GM19455 (cell line): Measurements from ENCODE around the gene PTBP2.

Experiments used
- ATAC-seq: cut with Tn5 transposase; IDR thresholded peaks from one replicate; pipeline ENCODE4 v1.9.1; 2021; ENCODE audit not compliant: unreplicated experiment

Gene PTBP2

GRCh38 chr1:96820107-96820506 lies 98.5 kb downstream of the PTBP2 start:
- no peak for ATAC-seq

DNA sequence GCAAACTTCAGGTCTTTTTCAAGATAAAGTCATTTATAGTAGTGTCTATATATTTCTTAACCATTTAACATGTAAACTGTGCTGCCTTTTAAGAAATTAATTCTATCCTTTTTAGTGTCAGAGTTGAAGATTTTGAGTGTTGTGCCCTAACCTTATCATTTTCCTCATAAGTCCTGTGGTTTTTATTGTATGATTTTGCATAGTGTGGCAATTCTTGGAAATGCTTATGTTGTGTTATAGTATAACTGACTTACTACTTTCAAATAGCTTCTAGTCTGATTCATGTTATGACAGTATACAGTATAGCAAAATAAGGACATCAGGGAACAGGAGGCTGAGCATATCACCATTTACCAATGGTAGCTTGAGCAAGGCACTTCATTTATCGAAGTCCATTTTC lies 99.1 kb downstream of the PTBP2 start:
- ATAC-seq = no peak

DNA sequence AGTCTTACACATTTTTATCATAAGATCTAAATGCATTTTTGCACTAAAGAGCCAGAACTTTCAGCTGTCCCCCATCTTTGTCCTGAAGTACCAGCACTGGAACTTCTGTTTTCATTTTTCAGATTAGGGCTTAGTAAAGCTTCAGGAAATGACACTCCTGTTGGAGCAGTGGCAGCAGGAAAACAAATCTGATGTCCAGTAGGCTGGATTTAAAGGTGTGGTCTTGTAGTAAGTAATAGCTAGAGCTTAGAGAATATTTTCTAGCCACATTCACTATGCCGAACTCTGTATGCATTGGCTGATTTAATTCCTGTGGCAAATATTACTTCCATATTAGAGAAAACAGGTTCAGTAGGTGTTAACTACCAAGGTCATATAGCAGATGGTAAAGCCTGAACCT lies 103.6 kb downstream of the PTBP2 start:
- ATAC-seq = no peak

- no peak for ATAC-seq
These were observed 104.5 kb downstream of the PTBP2 start for GRCh38 chr1:96825950-96826576.

- no peak for ATAC-seq
These were observed 111.8 kb downstream of the PTBP2 start for GRCh38 chr1:96833376-96833775.

DNA sequence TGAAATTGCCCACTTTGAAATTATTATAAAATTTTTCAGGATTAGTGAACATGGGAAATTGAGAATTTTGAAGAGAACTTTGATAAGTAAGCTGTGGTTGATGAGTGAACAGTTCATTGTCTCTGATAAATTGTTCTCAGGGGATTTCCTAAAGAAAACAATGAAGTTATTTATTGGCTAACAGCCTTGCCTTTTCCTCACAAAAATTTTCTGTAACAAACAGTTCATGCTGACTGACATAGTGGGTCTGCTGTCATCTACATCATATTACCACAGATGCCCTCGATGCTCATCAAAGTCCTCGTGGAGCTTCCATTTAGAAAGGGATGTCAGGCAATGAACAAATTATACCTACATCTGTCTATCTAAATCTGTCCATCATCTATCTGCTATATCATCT lies 113.4 kb downstream of the PTBP2 start:
- ATAC-seq = no peak

DNA sequence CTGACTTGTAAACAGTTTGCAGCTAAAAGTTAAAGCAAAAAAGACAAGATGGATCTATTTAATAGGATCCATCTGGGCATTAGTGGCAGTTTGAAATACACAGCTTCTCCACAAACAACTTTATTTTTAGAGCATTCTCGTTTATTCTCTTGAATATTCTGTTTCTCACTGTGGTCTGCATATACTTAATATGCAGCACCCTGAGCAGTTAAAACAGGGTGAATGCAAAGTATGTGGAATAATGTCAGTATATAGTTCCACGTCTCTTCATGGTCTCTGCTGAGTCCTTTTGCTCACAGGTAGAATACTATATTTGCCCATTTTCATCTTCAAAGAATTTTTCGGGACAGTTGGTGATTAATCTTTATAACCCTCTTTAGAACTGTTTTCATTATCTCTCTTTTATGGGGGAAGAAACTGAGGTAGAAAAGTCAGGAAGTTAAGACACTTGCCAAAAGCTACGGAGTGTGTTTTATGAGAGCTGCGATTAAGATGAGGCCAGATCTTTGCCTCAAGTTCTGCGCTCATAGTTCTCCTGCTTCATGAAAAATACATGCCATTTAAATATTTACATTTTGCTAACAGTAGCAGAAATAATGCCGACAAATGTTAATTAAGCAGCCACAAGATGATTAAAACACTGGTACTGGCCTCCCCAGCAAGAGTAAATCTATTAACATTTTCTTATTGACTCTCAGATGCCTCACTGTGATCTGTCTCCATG lies 115.6 kb downstream of the PTBP2 start:
- ATAC-seq = no peak

GRCh38 chr1:96837781-96838216 lies 116.2 kb downstream of the PTBP2 start:
- ATAC-seq = no peak

DNA sequence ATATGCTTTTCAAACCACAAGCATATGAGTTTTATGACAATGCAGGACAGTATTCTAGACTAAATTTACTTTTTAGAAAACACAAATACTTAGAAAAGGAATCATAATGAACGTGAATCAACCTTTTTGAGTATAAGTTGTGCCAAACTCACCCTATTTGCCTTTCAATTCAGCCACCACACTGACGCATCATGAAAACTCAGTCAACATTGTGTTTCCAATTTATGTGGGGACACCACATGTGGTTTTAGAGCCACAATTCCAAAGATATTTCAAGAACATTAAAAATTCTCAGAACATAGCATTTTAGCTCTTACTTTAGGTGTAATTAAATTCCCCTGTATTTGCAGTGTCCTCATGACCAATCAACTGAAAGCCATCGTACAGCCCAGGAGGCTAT lies 118.8 kb downstream of the PTBP2 start:
- no peak for ATAC-seq

- no peak for ATAC-seq
These were observed 120.6 kb downstream of the PTBP2 start for GRCh38 chr1:96842215-96842614.

- ATAC-seq = no peak
These were observed 121.6 kb downstream of the PTBP2 start for GRCh38 chr1:96843196-96843595.

DNA sequence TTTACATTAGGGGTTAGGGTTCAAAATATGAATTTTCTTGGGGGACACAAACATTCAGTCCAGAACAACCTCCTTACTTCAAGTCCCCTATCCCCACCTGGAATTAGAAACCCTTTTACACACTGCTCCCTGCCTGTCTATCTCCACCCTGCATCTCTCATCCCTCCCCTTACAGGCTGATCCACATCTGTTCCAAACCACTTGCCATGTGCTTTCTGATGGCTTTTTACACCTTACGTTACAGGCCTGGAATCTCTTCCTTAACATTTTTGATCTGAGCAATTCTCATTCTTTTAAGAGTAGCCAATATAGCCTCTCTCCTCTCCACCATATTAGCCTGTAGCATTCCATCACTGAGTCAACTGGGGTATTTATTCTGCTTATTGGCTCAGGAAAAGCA lies 122.0 kb downstream of the PTBP2 start:
- ATAC-seq = no peak

DNA sequence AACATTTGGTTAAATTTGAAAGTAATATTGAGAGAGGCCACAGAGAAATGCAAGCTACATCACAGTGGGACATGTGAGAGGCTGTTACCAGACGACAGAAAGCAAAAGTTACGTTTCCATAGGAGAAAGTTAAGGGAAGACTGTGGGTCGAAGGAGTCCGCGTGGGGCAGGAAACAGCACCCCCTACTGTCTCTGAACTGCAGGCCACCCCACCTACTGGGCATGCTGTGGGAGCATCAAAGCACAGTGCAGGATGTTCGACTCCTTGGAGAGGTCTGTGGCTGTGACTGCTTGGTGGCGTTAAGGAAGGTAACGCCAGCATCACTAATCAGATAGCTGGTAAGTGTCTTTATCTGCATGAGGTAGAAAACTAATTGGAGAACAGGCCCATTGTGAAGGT lies 123.9 kb downstream of the PTBP2 start:
- peak; percentile 71 for ATAC-seq

DNA sequence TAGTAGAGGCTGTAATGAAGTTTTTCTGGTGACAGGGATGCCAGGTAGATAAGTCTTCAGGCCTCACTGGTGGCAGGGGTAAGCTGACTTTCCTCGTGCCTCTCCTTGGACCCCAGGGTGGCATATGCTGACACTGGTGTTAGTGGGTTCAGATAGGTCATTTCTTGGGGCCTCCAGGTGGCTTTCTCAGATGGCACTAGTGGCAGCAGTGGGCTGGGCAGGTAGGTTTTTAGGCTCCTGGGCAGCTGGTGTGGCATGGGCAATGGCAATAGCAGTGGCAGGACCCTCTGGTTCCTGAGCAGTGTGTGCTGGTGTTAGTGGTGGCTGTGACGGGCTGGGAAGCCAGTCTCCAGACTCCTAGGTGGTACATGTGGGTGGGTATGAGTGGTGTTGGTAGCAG lies 140.3 kb downstream of the PTBP2 start:
- ATAC-seq = no peak

DNA sequence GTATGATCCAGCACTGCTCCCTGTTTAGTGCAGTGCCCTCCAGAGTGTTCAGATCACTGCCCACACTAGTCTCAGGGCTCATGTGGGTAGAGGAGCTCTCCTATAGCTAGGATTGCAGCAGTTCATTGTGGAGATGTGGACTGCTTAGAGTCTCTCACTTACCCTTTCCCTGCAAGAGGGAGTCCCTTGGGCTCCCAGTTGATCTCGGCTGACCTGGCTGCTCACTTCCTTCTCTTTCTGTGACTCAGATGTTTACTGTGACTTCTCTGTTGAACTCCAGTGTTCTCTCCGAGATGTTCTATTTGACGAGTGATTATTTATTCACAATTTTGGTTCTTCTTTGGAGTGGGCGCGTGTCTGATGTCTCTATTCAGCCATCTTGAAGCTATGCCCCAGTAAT lies 141.9 kb downstream of the PTBP2 start:
- no peak for ATAC-seq
